Tibial nerve (tissue), 3 donors: Measurements from ENCODE around the gene HPCA.

Experiments used
- POLR2A ChIP-seq, 2 donors: fragments of 450-650 bp; IDR thresholded peaks; one replicate each; pipeline ENCODE4 v1.6.1; 2017; ENCODE audit warnings: antibody characterized with exemption in 2 of 2, mild to moderate bottlenecking in 2 of 2, moderate library complexity in 2 of 2
- TF ChIP-seq, protein P1 (sequence below), 5 experiments: fragments of 200-600 bp in 3 of 5; fragments of 450-650 bp in 2 of 5; sonication (generic) in 3 of 5; IDR thresholded peaks; one replicate each; pipeline ENCODE4 v1.5.1; 2016 to 2019; ENCODE audit warnings: antibody characterized with exemption in 5 of 5, mild to moderate bottlenecking in 3 of 5, moderate library complexity in 2 of 5

GRCh38 chr1:32900371-32900955 is 14.2 kb downstream of the HPCA start:
- TF ChIP-seq, protein P1, sequence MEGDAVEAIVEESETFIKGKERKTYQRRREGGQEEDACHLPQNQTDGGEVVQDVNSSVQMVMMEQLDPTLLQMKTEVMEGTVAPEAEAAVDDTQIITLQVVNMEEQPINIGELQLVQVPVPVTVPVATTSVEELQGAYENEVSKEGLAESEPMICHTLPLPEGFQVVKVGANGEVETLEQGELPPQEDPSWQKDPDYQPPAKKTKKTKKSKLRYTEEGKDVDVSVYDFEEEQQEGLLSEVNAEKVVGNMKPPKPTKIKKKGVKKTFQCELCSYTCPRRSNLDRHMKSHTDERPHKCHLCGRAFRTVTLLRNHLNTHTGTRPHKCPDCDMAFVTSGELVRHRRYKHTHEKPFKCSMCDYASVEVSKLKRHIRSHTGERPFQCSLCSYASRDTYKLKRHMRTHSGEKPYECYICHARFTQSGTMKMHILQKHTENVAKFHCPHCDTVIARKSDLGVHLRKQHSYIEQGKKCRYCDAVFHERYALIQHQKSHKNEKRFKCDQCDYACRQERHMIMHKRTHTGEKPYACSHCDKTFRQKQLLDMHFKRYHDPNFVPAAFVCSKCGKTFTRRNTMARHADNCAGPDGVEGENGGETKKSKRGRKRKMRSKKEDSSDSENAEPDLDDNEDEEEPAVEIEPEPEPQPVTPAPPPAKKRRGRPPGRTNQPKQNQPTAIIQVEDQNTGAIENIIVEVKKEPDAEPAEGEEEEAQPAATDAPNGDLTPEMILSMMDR (IDR thresholded peaks at IDR 0.05) = no peak
- TF ChIP-seq POLR2A (IDR thresholded peaks at IDR 0.05) = no peak
